B cell (primary cell): ENCODE measurements around the gene PPFIA1. TPM values are rescaled to one million over a fixed set of nuclear protein-coding genes. Genes with fewer than 3 reads are reported as not detected.

Experiments used
- ATAC-seq: fragments of 200-7000 bp; cut with Tn5 transposase; one replicate; pipeline ENCODE4 v1.10.0; 2021; ENCODE audit warnings: low read depth, mild to moderate bottlenecking, moderate number of reproducible peaks, moderate library complexity
- CTCF ChIA-PET: fragments of 350-600 bp; sonication (Branson Sonifier 250); formaldehyde crosslinking; loops from one replicate; lab custom pipeline; 2021; ENCODE audit warnings: antibody characterized with exemption, inconsistent platforms; lab: Charles Lee
- POLR2A ChIA-PET: fragments of 350-600 bp; sonication (Branson Sonifier 250); formaldehyde crosslinking; loops from one replicate; lab custom pipeline; 2021; ENCODE audit warnings: antibody characterized with exemption; lab: Charles Lee
- DNase-seq: peaks from one replicate; pipeline ENCODE4 v3.0.0; 2013
- H2AFZ ChIP-seq: 2 replicates; pipeline ENCODE4 v1.6.1; 2012; ENCODE audit warnings: mild to moderate bottlenecking, low read depth, low read length; ENCODE audit not compliant: insufficient read depth, poor library complexity, severe bottlenecking
- H3K27ac ChIP-seq, 2 donors: 1 replicate in 1 of 2; 2 replicates in 1 of 2; pipeline ENCODE4 v1.5.1; 2012 to 2013; ENCODE audit warnings: low read length in 2 of 2, mild to moderate bottlenecking in 2 of 2, moderate library complexity in 1 of 2
- H3K27me3 ChIP-seq, 4 experiments: fragments of 200-600 bp in 1 of 4; sonication (generic) in 1 of 4; replicated peaks in 1 of 4; 1 replicate in 2 of 4; 2 replicates in 2 of 4; pipeline versions ENCODE4 v1.6.1 to v1.7.0; 2013 to 2016; ENCODE audit warnings: low read length in 3 of 4, mild to moderate bottlenecking in 2 of 4, mixed read lengths in 1 of 4, moderate library complexity in 1 of 4; ENCODE audit not compliant: insufficient read depth in 4 of 4, control insufficient read depth in 3 of 4; ENCODE audit errors: control extremely low read depth in 1 of 4
- H3K36me3 ChIP-seq, 2 experiments: replicated peaks in 1 of 2; 1 replicate in 1 of 2; 2 replicates in 1 of 2; pipeline versions ENCODE4 v1.6.1 to v1.7.1; 2013; ENCODE audit warnings: low read length in 1 of 2; ENCODE audit not compliant: insufficient read depth in 2 of 2, control insufficient read depth in 1 of 2; ENCODE audit errors: control extremely low read depth in 1 of 2, extremely low read depth in 1 of 2
- H3K4me1 ChIP-seq, 2 donors: fragments of 200-600 bp in 1 of 2; sonication (generic) in 1 of 2; 1 replicate in 1 of 2; 2 replicates in 1 of 2; pipeline versions ENCODE4 v1.5.1 to v1.6.1; 2013 to 2017; ENCODE audit warnings: low read length in 2 of 2; ENCODE audit not compliant: control insufficient read depth in 2 of 2, insufficient read depth in 2 of 2
- H3K4me2 ChIP-seq: replicated peaks from 2 replicates; pipeline ENCODE3; 2012; ENCODE audit warnings: mild to moderate bottlenecking, low read depth, low read length; ENCODE audit not compliant: poor library complexity, severe bottlenecking
- H3K4me3 ChIP-seq, 5 experiments: fragments of 200-600 bp in 1 of 5; sonication (generic) in 1 of 5; 1 replicate in 3 of 5; 2 replicates in 2 of 5; pipeline versions ENCODE4 v1.5.1 to v1.7.0; 2011 to 2016; ENCODE audit warnings: low read length in 4 of 5, mild to moderate bottlenecking in 4 of 5, low read depth in 2 of 5, control low read depth in 1 of 5, moderate library complexity in 1 of 5; ENCODE audit not compliant: insufficient read depth in 1 of 5; ENCODE audit errors: control extremely low read depth in 1 of 5, extremely low read depth in 1 of 5
- H3K79me2 ChIP-seq: fragments of 200-600 bp; sonication (generic); one replicate; pipeline ENCODE4 v1.6.0; 2016; ENCODE audit warnings: low read length; ENCODE audit not compliant: control insufficient read depth, insufficient read depth
- H3K9ac ChIP-seq: fragments of 200-600 bp; sonication (generic); 2 replicates; pipeline ENCODE4 v1.6.1; 2017; ENCODE audit warnings: mild to moderate bottlenecking, low read length, moderate library complexity
- H3K9me3 ChIP-seq, 3 donors: one replicate each; pipeline versions ENCODE4 v1.6.1 to v1.7.1; 2013; ENCODE audit warnings: low read length in 2 of 3; ENCODE audit not compliant: control insufficient read depth in 2 of 3, insufficient read depth in 1 of 3; ENCODE audit errors: control extremely low read depth in 1 of 3
- H4K20me1 ChIP-seq: 2 replicates; pipeline ENCODE4 v1.6.0; 2012; ENCODE audit warnings: mild to moderate bottlenecking, low read length; ENCODE audit not compliant: insufficient read depth, control insufficient read depth, poor library complexity, severe bottlenecking
- H3K27ac Mint-ChIP-seq: one replicate; pipeline ENCODE4 v1.8.0; 2021; ENCODE audit warnings: mixed read lengths
- H3K27me3 Mint-ChIP-seq: one replicate; pipeline ENCODE4 v1.8.0; 2021; ENCODE audit warnings: mixed read lengths
- H3K4me1 Mint-ChIP-seq: one replicate; pipeline ENCODE4 v1.8.0; 2021; ENCODE audit warnings: mixed read lengths
- H3K4me3 Mint-ChIP-seq: one replicate; pipeline ENCODE4 v1.8.0; 2021; ENCODE audit warnings: mixed read lengths
- H3K9me3 Mint-ChIP-seq: one replicate; pipeline ENCODE4 v1.8.0; 2022; ENCODE audit warnings: mixed read lengths; ENCODE audit not compliant: insufficient read depth
- EZH2 ChIP-seq: IDR thresholded peaks from 2 replicates; pipeline ENCODE4 v1.6.1; 2012; ENCODE audit warnings: borderline replicate concordance, low read depth, mild to moderate bottlenecking, moderate library complexity, low read length; ENCODE audit not compliant: insufficient read depth, poor library complexity, severe bottlenecking
- WGBS: methylation state at CpG from one replicate; pipeline ENCODE4 v1.1.5; 2013; ENCODE audit warnings: missing lambda C conversion rate; ENCODE audit not compliant: insufficient coverage; 5-methylcytosine and 5-hydroxymethylcytosine counted together
- intact Hi-C: fragments of 100-400 bp; cut with micrococcal nuclease; formaldehyde crosslinking; loops from one replicate; pipeline ENCODE4 v1.10.0; 2022
- polyA plus RNA-seq: library from polyadenylated mRNA; depleted of rRNA; stranded (reverse); fragments of >200 nt; gene quantifications from 2 replicates; pipeline ENCODE4 v1.2.3, GENCODE V29; 2012
- total RNA-seq, 2 donors: library from RNA; stranded (reverse); fragments of 120-200 nt in 1 of 2; gene quantifications; 1 replicate in 1 of 2; 2 replicates in 1 of 2; pipeline versions ENCODE4 v1.2.3 to v1.2.4, GENCODE V29; 2013 to 2022
- TF ChIP-seq, protein P1 (sequence below): fragments of 200-600 bp; IDR thresholded peaks from one replicate; pipeline ENCODE4 v1.8.0; 2022; ENCODE audit warnings: antibody characterized with exemption, mild to moderate bottlenecking

PPFIA1 gene
- total and polyA plus RNA-seq, 2 donors (not counting 1 experiment from before 2014, with no cell fraction given): 21.8 to 70.4 TPM

DNA sequence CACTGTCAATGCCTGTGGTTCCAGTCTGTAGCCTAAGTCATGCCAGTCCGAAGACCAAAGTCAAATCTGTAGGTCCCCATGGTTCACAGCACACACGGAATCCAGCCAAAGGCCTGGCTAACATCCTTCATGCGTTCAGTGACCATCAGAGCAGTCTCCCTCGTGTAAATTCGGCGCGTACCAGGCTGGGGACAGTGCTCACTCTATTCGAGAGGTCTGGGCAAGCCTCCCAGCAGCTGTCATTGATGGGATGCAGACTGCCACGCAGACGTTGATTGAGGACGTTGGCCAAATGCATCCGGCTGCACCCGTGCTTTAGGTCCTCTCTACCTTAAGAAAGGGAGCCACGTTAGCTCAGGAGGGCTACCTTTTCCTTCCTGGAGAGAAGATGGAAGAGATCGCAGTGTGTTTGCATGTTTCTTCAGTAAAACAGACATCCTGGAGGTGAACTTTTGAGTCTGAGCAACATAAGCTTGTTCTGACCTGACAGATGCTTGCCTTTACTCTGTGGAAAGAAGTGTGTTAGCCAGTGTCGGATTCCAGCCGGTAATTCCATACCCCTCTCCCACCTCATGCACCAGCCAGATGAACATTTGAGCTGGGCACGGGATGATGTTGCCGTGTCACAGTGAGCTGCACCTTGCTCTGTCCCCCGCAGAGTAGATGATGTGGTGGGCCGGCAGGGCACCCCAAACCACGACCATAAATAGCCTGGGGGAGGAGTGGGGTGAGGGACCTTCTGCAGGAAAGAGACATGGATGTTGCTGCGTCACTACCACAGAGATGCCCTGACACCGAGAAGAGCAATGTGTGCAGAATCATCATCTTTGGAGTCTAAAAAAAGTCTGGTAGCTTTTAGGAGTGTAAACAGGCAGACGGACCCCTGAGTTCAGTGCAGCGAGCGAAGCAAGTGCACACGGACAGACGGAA lies 140.1 kb downstream of the PPFIA1 start:
- 63% methylated on average over 26 of the region's 29 CpGs for WGBS
- peaks cover 0 to 34% (median 3%) of the 10 kb centered on the region in 4 experiments for H3K27me3 ChIP-seq
- Mint-ChIP-seq H3K4me1 (no peaks in the 10 kb centered on the region), H3K4me3 (no peak overlapping the region), H3K27ac (no peak overlapping the region), H3K27me3 (peaks cover 46% of the 10 kb centered on the region), H3K9me3 (no peaks in the 10 kb centered on the region)
- H3K4me2 ChIP-seq: no peak overlapping the region
- no peaks in the 10 kb centered on the region for H4K20me1 ChIP-seq
- ATAC-seq (no peak), DNase-seq (no peak)
- intact Hi-C loops: no loop called here
- no peak overlapping the region for H3K4me3 ChIP-seq
- H3K9ac ChIP-seq: no peak overlapping the region
- H3K4me1 ChIP-seq: no peaks in the 10 kb centered on the region
- H2AFZ ChIP-seq: no peak overlapping the region
- H3K36me3 ChIP-seq: no peaks in the 10 kb centered on the region
- no peaks in the 10 kb centered on the region for H3K79me2 ChIP-seq
- peaks cover 0 to 7% (median 0%) of the 10 kb centered on the region in 3 donors for H3K9me3 ChIP-seq
- no peak overlapping the region for H3K27ac ChIP-seq
- TF ChIP-seq EZH2: no peak
- TF ChIP-seq, protein P1, sequence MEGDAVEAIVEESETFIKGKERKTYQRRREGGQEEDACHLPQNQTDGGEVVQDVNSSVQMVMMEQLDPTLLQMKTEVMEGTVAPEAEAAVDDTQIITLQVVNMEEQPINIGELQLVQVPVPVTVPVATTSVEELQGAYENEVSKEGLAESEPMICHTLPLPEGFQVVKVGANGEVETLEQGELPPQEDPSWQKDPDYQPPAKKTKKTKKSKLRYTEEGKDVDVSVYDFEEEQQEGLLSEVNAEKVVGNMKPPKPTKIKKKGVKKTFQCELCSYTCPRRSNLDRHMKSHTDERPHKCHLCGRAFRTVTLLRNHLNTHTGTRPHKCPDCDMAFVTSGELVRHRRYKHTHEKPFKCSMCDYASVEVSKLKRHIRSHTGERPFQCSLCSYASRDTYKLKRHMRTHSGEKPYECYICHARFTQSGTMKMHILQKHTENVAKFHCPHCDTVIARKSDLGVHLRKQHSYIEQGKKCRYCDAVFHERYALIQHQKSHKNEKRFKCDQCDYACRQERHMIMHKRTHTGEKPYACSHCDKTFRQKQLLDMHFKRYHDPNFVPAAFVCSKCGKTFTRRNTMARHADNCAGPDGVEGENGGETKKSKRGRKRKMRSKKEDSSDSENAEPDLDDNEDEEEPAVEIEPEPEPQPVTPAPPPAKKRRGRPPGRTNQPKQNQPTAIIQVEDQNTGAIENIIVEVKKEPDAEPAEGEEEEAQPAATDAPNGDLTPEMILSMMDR: no peak
- ChIA-PET CTCF (no interaction called here), POLR2A (no interaction called here)
